Jurkat, Clone E6-1 (cell line): ENCODE data around the gene PURB.
"Not testable (repeated sequence)": the region's sequence is repeated elsewhere in the genome, so short reads cannot be mapped to it uniquely, and the experiment has no call there.

Source experiments
- DNase-seq: peaks from one replicate; pipeline ENCODE4 v3.0.0-alpha.2; 2011; ENCODE audit warnings: low read depth, low spot score
- H3K4me3 ChIP-seq: 2 replicates; pipeline ENCODE4 v1.5.1; 2011; ENCODE audit warnings: mild to moderate bottlenecking, low read length, control low read depth, moderate library complexity

Gene PURB

GRCh38 chr7:44894888-44895580 is 9.7 kb upstream of the PURB start:
- no peak overlapping the region for H3K4me3 ChIP-seq
- no peak for DNase-seq

- H3K4me3 ChIP-seq: no peak overlapping the region
- no peak for DNase-seq
Observed at GRCh38 chr7:44893710-44894234, 8.4 kb upstream of the PURB start.

GRCh38 chr7:44891791-44892190 is 6.5 kb upstream of the PURB start:
- DNase-seq: no peak
- no peak overlapping the region for H3K4me3 ChIP-seq

- DNase-seq: peak; percentile 86
Observed at GRCh38 chr7:44891372-44891771, 6.0 kb upstream of the PURB start.

GRCh38 chr7:44889086-44889781 is 3.9 kb upstream of the PURB start:
- DNase-seq: no peak

More at GRCh38 chr7:44891372-44891771, 6.0 kb upstream of the PURB start:
- H3K4me3 ChIP-seq: peak overlapping the region; percentile 10

GRCh38 chr7:44887293-44887692 is 2.0 kb upstream of the PURB start:
- no peak for DNase-seq
- H3K4me3 ChIP-seq: no peak overlapping the region

More at GRCh38 chr7:44889086-44889781, 3.9 kb upstream of the PURB start:
- H3K4me3 ChIP-seq: no peak overlapping the region

- DNase-seq: no peak
- H3K4me3 ChIP-seq: peak overlapping the region; percentile 73
Observed at GRCh38 chr7:44884621-44885393, 523 bp downstream of the PURB start.

- peak overlapping the region; percentile 73 for H3K4me3 ChIP-seq
- no peak for DNase-seq
Observed at GRCh38 chr7:44883961-44884620, 1.2 kb downstream of the PURB start.

GRCh38 chr7:44882899-44883298 is 2.4 kb downstream of the PURB start:
- DNase-seq: no peak
- H3K4me3 ChIP-seq: no peak overlapping the region

- no peak overlapping the region for H3K4me3 ChIP-seq
- no peak for DNase-seq
Observed at GRCh38 chr7:44881610-44882009, 3.7 kb downstream of the PURB start.

- no peak for DNase-seq
- no peak overlapping the region for H3K4me3 ChIP-seq
Observed at GRCh38 chr7:44881066-44881600, 4.2 kb downstream of the PURB start.

GRCh38 chr7:44880317-44881018 is 4.9 kb downstream of the PURB start:
- no peak overlapping the region for H3K4me3 ChIP-seq
- no peak for DNase-seq

- no peak for DNase-seq
- H3K4me3 ChIP-seq: no peak overlapping the region
Observed at GRCh38 chr7:44876393-44876792, 8.9 kb downstream of the PURB start.

GRCh38 chr7:44875241-44875640 is 10.1 kb downstream of the PURB start:
- no peak for DNase-seq
- no peak overlapping the region for H3K4me3 ChIP-seq

GRCh38 chr7:44872787-44873186 is 12.5 kb downstream of the PURB start:
- DNase-seq: no peak
- H3K4me3 ChIP-seq: no peak overlapping the region

GRCh38 chr7:44871918-44872317 is 13.4 kb downstream of the PURB start:
- not testable (repeated sequence) for DNase-seq

GRCh38 chr7:44870780-44871179 is 14.6 kb downstream of the PURB start:
- not testable (repeated sequence) for DNase-seq, H3K4me3 ChIP-seq

More at GRCh38 chr7:44871918-44872317, 13.4 kb downstream of the PURB start:
- H3K4me3 ChIP-seq: not testable (repeated sequence)

GRCh38 chr7:44870336-44870735 is 15.0 kb downstream of the PURB start:
- DNase-seq: not testable (repeated sequence)

More at GRCh38 chr7:44870336-44870735, 15.0 kb downstream of the PURB start:
- H3K4me3 ChIP-seq: not testable (repeated sequence)
